Keratinocyte (primary cell): ENCODE measurements around the gene ADGRB3. TPM values are rescaled to one million over a fixed set of nuclear protein-coding genes. Genes with fewer than 3 reads are reported as not detected.
"Not testable (repeated sequence)": the region's sequence is repeated elsewhere in the genome, so short reads cannot be mapped to it uniquely, and the experiment has no call there.

Experiments used
- DNase-seq: peaks from one replicate; pipeline ENCODE4 v3.0.0-alpha.2; 2011; ENCODE audit warnings: low read depth, missing footprints, low spot score
- FAIRE-seq: peaks from 2 replicates; lab custom pipeline; 2011; peaks lifted over from hg19 to GRCh38; lab: Jason Lieb, UNC
- H2AFZ ChIP-seq: 2 replicates; pipeline ENCODE4 v1.6.0; 2012; ENCODE audit warnings: low read length, control low read depth, inconsistent platforms; ENCODE audit not compliant: control insufficient read depth
- H3K27ac ChIP-seq: 2 replicates; pipeline ENCODE4 v1.5.1; 2011; ENCODE audit warnings: low read length; ENCODE audit not compliant: control insufficient read depth, insufficient read depth
- H3K27me3 ChIP-seq: 3 replicates; pipeline ENCODE4 v1.6.0; 2011; ENCODE audit warnings: low read length; ENCODE audit not compliant: control insufficient read depth, insufficient read depth; ENCODE audit errors: extremely low read depth
- H3K36me3 ChIP-seq, 2 experiments: 2 replicates in 1 of 2; 3 replicates in 1 of 2; pipeline ENCODE4 v1.5.1; 2011; ENCODE audit warnings: low read length in 2 of 2, mild to moderate bottlenecking in 1 of 2; ENCODE audit not compliant: control insufficient read depth in 2 of 2, insufficient read depth in 2 of 2; ENCODE audit errors: extremely low read depth in 1 of 2
- H3K4me1 ChIP-seq: 3 replicates; pipeline ENCODE4 v1.5.1; 2011; ENCODE audit warnings: low read length; ENCODE audit not compliant: control insufficient read depth, insufficient read depth; ENCODE audit errors: extremely low read depth
- H3K4me2 ChIP-seq: 3 replicates; pipeline ENCODE4 v1.6.0; 2011; ENCODE audit warnings: low read depth, low read length; ENCODE audit not compliant: control insufficient read depth, insufficient read depth; ENCODE audit errors: extremely low read depth
- H3K4me3 ChIP-seq, 3 experiments: fragments of 200-600 bp in 1 of 3; sonication (generic) in 1 of 3; 2 replicates in 2 of 3; 3 replicates in 1 of 3; pipeline ENCODE4 v1.5.1; 2011 to 2016; ENCODE audit warnings: low read length in 3 of 3, mild to moderate bottlenecking in 3 of 3, control low read depth in 2 of 3, inconsistent platforms in 1 of 3, low read depth in 1 of 3, mixed read lengths in 1 of 3, mixed run types in 1 of 3, moderate library complexity in 1 of 3; ENCODE audit not compliant: control insufficient read depth in 2 of 3, insufficient read depth in 2 of 3; ENCODE audit errors: extremely low read depth in 1 of 3
- H3K79me2 ChIP-seq: 2 replicates; pipeline ENCODE4 v1.6.0; 2012; ENCODE audit warnings: low read length; ENCODE audit not compliant: control insufficient read depth, insufficient read depth
- H3K9ac ChIP-seq: 3 replicates; pipeline ENCODE4 v1.6.0; 2011; ENCODE audit warnings: low read length; ENCODE audit not compliant: control insufficient read depth, insufficient read depth; ENCODE audit errors: extremely low read depth
- H3K9me1 ChIP-seq: 3 replicates; pipeline ENCODE4 v1.6.0; 2011; ENCODE audit warnings: low read length; ENCODE audit not compliant: control insufficient read depth, insufficient read depth; ENCODE audit errors: extremely low read depth
- H3K9me3 ChIP-seq: 2 replicates; pipeline ENCODE4 v1.5.1; 2012; ENCODE audit warnings: low read depth, low read length; ENCODE audit not compliant: control insufficient read depth
- H4K20me1 ChIP-seq: 3 replicates; pipeline ENCODE4 v1.6.0; 2011; ENCODE audit warnings: low read length; ENCODE audit not compliant: control insufficient read depth, insufficient read depth; ENCODE audit errors: extremely low read depth
- EZH2 ChIP-seq: IDR thresholded peaks from one replicate; pipeline ENCODE4 v1.6.1; 2012; ENCODE audit warnings: inconsistent platforms, mild to moderate bottlenecking, low read length, moderate library complexity
- dilution Hi-C: fragments of 300-500 bp; cut with MboI; formaldehyde crosslinking; loops from one replicate; pipeline ENCODE4 v1.7.0; 2020; ENCODE audit warnings: low sequenced_read_pairs; ENCODE audit not compliant: extremely low pct_ligation_motif_present
- polyA plus RNA-seq, 5 experiments: library from polyadenylated mRNA; depleted of rRNA in 3 of 5; stranded (reverse) in 3 of 5; stranded (forward) in 1 of 5; unstranded in 1 of 5; fragments of >200 nt; gene quantifications; 1 replicate in 1 of 5; 2 replicates in 3 of 5; 3 replicates in 1 of 5; pipeline versions ENCODE4 v1.2.1 to v1.2.3, GENCODE V29; 2011 to 2012; ENCODE audit warnings: missing spikeins in 2 of 5, low read depth in 1 of 5, low replicate concordance in 1 of 5
- TF ChIP-seq, protein P1 (sequence below), 3 experiments: IDR thresholded peaks in 1 of 3; conservative IDR thresholded peaks in 1 of 3; optimal IDR thresholded peaks in 1 of 3; 2 replicates in 2 of 3; 3 replicates in 1 of 3; pipeline versions ENCODE3 to v1.5.1; 2011; ENCODE audit warnings: low read length in 3 of 3, mild to moderate bottlenecking in 3 of 3, moderate library complexity in 2 of 3, control low read depth in 1 of 3, inconsistent platforms in 1 of 3; ENCODE audit not compliant: insufficient read depth in 2 of 3; ENCODE audit errors: extremely low read depth in 1 of 3

The ADGRB3 gene
- polyA plus RNA-seq, 1 donor (not counting 4 experiments of a cell fraction or from before 2014, with no cell fraction given) = not detected

DNA sequence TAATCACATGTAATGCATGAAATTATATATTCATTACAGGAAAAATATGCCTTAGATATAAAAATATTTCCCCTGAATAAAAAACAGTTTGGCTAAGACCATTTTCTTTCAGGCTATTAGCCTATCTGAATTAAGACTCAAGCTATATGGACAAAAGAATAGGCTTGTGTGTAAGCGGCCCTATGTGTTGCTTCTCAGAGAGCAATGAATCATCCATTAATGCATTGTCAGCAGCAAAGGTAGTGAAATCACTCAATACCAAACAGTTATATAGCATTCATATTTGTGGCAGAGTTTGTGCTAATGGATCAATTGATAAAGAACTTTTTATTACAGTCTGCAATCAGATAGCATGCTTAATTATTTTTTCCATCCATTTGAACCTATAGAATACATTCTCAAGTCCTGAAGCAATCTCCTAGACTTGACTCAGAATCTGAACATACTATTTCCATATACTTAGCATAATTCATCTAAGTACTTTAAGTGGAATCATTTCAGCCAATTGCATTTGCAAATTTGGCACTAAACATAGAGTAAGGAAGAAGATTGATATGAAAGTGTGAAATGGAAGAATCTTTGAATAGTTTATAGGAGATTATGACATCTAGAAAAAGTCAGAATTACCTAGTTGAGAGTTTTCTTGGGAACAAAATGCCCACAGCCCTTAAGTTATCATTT, 112.2 kb downstream of the ADGRB3 start:
- TF ChIP-seq, protein P1, sequence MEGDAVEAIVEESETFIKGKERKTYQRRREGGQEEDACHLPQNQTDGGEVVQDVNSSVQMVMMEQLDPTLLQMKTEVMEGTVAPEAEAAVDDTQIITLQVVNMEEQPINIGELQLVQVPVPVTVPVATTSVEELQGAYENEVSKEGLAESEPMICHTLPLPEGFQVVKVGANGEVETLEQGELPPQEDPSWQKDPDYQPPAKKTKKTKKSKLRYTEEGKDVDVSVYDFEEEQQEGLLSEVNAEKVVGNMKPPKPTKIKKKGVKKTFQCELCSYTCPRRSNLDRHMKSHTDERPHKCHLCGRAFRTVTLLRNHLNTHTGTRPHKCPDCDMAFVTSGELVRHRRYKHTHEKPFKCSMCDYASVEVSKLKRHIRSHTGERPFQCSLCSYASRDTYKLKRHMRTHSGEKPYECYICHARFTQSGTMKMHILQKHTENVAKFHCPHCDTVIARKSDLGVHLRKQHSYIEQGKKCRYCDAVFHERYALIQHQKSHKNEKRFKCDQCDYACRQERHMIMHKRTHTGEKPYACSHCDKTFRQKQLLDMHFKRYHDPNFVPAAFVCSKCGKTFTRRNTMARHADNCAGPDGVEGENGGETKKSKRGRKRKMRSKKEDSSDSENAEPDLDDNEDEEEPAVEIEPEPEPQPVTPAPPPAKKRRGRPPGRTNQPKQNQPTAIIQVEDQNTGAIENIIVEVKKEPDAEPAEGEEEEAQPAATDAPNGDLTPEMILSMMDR (optimal IDR thresholded peaks at IDR 0.05 in 1 of 3, IDR thresholded peaks at IDR 0.05 in 1 of 3, conservative IDR thresholded peaks at IDR 0.05 in 1 of 3; ENCODE audit: extremely low read depth in 1 of 3, insufficient read depth in 2 of 3, low read length in 3 of 3) = no peak
- no peak for TF ChIP-seq EZH2
- Histone ChIP-seq H3K4me1 (no peaks in the 10 kb centered on the region), H3K9ac (no peak overlapping the region), H3K27me3 (no peaks in the 10 kb centered on the region), H3K79me2 (no peaks in the 10 kb centered on the region), H3K9me1 (no peaks in the 10 kb centered on the region), H2AFZ (no peak overlapping the region), H3K9me3 (no peaks in the 10 kb centered on the region), H3K4me2 (no peak overlapping the region), H3K27ac (no peak overlapping the region), H4K20me1 (no peaks in the 10 kb centered on the region), H3K36me3 (no peaks in the 10 kb centered on the region), H3K4me3 (no peak overlapping the region)
- dilution Hi-C loops = no loop called here
- no peak for DNase-seq
- no peak for FAIRE-seq

DNA sequence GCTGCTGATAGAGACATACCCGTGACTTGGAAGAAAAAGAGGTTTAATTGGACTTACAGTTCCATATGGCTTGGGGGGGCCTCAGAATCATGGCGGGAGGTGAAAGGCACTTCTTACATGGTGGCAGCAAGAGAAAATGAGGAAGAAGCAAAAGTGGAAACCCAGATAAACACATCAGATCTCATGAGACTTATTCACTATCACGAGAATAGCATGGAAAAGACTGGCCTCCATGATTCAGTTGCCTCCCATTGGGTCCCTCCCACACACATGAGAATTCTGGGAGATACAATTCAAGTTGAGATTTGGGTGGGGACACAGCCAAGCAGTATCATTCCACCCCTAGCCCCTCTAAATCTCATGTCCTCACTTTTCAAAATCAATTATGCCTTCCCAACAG, 112.8 kb downstream of the ADGRB3 start:
- H3K27ac ChIP-seq, H4K20me1 ChIP-seq, DNase-seq, H2AFZ ChIP-seq, H3K27me3 ChIP-seq, H3K4me2 ChIP-seq, dilution Hi-C loops, H3K4me1 ChIP-seq, H3K9me1 ChIP-seq, H3K4me3 ChIP-seq, H3K9ac ChIP-seq, H3K79me2 ChIP-seq, H3K36me3 ChIP-seq, FAIRE-seq, H3K9me3 ChIP-seq: not testable (repeated sequence)
